Thoracic aorta (tissue), 2 donors: Measurements from ENCODE around the gene LRMDA. TPM values are rescaled to one million over a fixed set of nuclear protein-coding genes. Genes with fewer than 3 reads are reported as not detected.

Experiments used
- ATAC-seq: fragments of 150-250 bp; one replicate; pipeline ENCODE4 v1.8.0; 2017; ENCODE audit warnings: low read depth; ENCODE audit not compliant: insufficient number of reproducible peaks, low FRiP score
- DNase-seq: peaks from one replicate; pipeline ENCODE4 v3.0.0-alpha.2; 2020; ENCODE audit warnings: low spot score
- H3K27ac ChIP-seq, 2 donors: fragments of 200-600 bp; sonication (generic); 1 replicate in 1 of 2; 2 replicates in 1 of 2; pipeline ENCODE4 v1.5.1; 2016; ENCODE audit warnings: mild to moderate bottlenecking in 2 of 2, moderate library complexity in 2 of 2
- H3K27me3 ChIP-seq: fragments of 200-600 bp; sonication (generic); replicated peaks from 2 replicates; pipeline ENCODE4 v1.6.0; 2016; ENCODE audit warnings: mild to moderate bottlenecking; ENCODE audit not compliant: insufficient read depth
- H3K36me3 ChIP-seq: fragments of 200-600 bp; sonication (generic); one replicate; pipeline ENCODE4 v1.5.1; 2016
- H3K4me1 ChIP-seq, 2 donors: fragments of 200-600 bp; sonication (generic); 1 replicate in 1 of 2; 2 replicates in 1 of 2; pipeline versions ENCODE4 v1.5.1 to v1.6.0; 2016; ENCODE audit warnings: low read depth in 2 of 2, mild to moderate bottlenecking in 1 of 2; ENCODE audit not compliant: control insufficient read depth in 1 of 2
- H3K4me3 ChIP-seq: fragments of 200-600 bp; sonication (generic); 2 replicates; pipeline ENCODE4 v1.5.1; 2016; ENCODE audit warnings: mild to moderate bottlenecking
- H3K9me3 ChIP-seq: fragments of 200-600 bp; sonication (generic); 2 replicates; pipeline ENCODE4 v1.5.1; 2016
- total RNA-seq, 2 donors: library from RNA; depleted of rRNA; stranded (reverse); fragments of >200 nt; gene quantifications; one replicate each; pipeline versions ENCODE4 v1.1.0 to v1.2.3, GENCODE V29; 2016
- TF ChIP-seq, protein P1 (sequence below): fragments of 200-600 bp; sonication (generic); IDR thresholded peaks from one replicate; pipeline ENCODE4 v1.5.1; 2019; ENCODE audit warnings: antibody characterized with exemption

LRMDA gene
- total RNA-seq, 2 donors from 2014 or later = 8.3 to 36.6 TPM

GRCh38 chr10:76185471-76186301 is 754.3 kb downstream of the LRMDA start:
- Histone ChIP-seq H3K4me1 (peaks cover 15 to 50% of the 10 kb centered on the region in 2 donors), H3K27me3 (no peaks in the 10 kb centered on the region), H3K36me3 (no peaks in the 10 kb centered on the region), H3K9me3 (no peaks in the 10 kb centered on the region), H3K4me3 (no peak overlapping the region), H3K27ac (peak overlapping the region; percentile 21 to 24)
- ATAC-seq (no peak), DNase-seq (no peak)
- TF ChIP-seq, protein P1, sequence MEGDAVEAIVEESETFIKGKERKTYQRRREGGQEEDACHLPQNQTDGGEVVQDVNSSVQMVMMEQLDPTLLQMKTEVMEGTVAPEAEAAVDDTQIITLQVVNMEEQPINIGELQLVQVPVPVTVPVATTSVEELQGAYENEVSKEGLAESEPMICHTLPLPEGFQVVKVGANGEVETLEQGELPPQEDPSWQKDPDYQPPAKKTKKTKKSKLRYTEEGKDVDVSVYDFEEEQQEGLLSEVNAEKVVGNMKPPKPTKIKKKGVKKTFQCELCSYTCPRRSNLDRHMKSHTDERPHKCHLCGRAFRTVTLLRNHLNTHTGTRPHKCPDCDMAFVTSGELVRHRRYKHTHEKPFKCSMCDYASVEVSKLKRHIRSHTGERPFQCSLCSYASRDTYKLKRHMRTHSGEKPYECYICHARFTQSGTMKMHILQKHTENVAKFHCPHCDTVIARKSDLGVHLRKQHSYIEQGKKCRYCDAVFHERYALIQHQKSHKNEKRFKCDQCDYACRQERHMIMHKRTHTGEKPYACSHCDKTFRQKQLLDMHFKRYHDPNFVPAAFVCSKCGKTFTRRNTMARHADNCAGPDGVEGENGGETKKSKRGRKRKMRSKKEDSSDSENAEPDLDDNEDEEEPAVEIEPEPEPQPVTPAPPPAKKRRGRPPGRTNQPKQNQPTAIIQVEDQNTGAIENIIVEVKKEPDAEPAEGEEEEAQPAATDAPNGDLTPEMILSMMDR = no peak

DNA sequence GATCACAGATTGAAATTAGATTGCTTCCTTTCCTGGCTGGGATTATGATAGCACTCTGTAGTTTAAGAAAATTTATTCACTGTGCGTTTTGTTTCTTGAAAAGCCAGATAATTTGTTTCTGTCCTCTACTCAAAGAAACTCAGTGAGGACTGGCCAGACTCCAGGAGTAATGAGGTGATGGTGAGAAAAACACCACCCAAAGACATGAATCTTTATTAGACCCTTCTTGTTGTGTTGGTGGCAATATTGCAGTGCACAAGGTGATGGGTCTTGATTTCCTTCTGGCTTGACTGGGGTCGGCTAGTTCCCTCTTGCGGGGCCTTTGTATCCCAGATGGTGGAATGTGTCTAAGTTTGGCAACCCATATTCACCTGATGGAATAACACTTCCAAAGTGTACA is 756.8 kb downstream of the LRMDA start:
- H3K4me1 ChIP-seq = peaks cover 12 to 25% of the 10 kb centered on the region in 2 donors
- DNase-seq = no peak
- TF ChIP-seq, protein P1 = no peak
- H3K9me3 ChIP-seq = no peaks in the 10 kb centered on the region
- H3K36me3 ChIP-seq = no peaks in the 10 kb centered on the region
- ATAC-seq = no peak
- no peaks in the 10 kb centered on the region for H3K27me3 ChIP-seq
- no peak overlapping the region for H3K4me3 ChIP-seq
- H3K27ac ChIP-seq = no peak overlapping the region

- no peak overlapping the region for H3K4me3 ChIP-seq
- ATAC-seq = no peak
- H3K27ac ChIP-seq = no peak overlapping the region
- no peaks in the 10 kb centered on the region for H3K36me3 ChIP-seq
- TF ChIP-seq, protein P1 = no peak
- H3K27me3 ChIP-seq = no peaks in the 10 kb centered on the region
- H3K4me1 ChIP-seq = peaks cover 5 to 14% of the 10 kb centered on the region in 2 donors
- no peaks in the 10 kb centered on the region for H3K9me3 ChIP-seq
- no peak for DNase-seq
Measured at GRCh38 chr10:76190634-76191270, 759.3 kb downstream of the LRMDA start.

GRCh38 chr10:76191336-76191735 is 759.9 kb downstream of the LRMDA start:
- no peaks in the 10 kb centered on the region for H3K36me3 ChIP-seq
- H3K27ac ChIP-seq = no peak overlapping the region
- H3K27me3 ChIP-seq = no peaks in the 10 kb centered on the region
- ATAC-seq = no peak
- H3K4me1 ChIP-seq = peaks cover 2 to 14% of the 10 kb centered on the region in 2 donors
- no peaks in the 10 kb centered on the region for H3K9me3 ChIP-seq
- no peak overlapping the region for H3K4me3 ChIP-seq
- DNase-seq = no peak
- TF ChIP-seq, protein P1 = no peak

- ATAC-seq = no peak
- H3K4me1 ChIP-seq = peaks cover 2 to 14% of the 10 kb centered on the region in 2 donors
- no peaks in the 10 kb centered on the region for H3K9me3 ChIP-seq
- H3K27me3 ChIP-seq = no peaks in the 10 kb centered on the region
- DNase-seq = no peak
- H3K4me3 ChIP-seq = no peak overlapping the region
- no peaks in the 10 kb centered on the region for H3K36me3 ChIP-seq
- TF ChIP-seq, protein P1 = no peak
- H3K27ac ChIP-seq = no peak overlapping the region
Measured at GRCh38 chr10:76192151-76192550, 760.7 kb downstream of the LRMDA start.
